LHCN-M2 (cell line): ENCODE results near the gene SIRT5. TPM values are rescaled to one million over a fixed set of nuclear protein-coding genes. Genes with fewer than 3 reads are reported as not detected.

Source experiments
- DNase-seq: peaks from one replicate; pipeline ENCODE4 v3.0.0-alpha.2; 2012; ENCODE audit warnings: low read depth
- total RNA-seq: library from RNA; depleted of rRNA; stranded (reverse); fragments of >200 nt; gene quantifications from 2 replicates; pipeline ENCODE4 v1.2.3, GENCODE V29; 2014

The SIRT5 gene
- total RNA-seq, 1 experiment from 2014 or later, result 4.9 TPM

- DNase-seq, result peak; percentile 10
These were observed 20.8 kb upstream of the SIRT5 start for GRCh38 chr6:13553646-13554045.

GRCh38 chr6:13554929-13555333, 19.5 kb upstream of the SIRT5 start:
- peak; percentile 77 for DNase-seq

GRCh38 chr6:13557841-13558240, 16.6 kb upstream of the SIRT5 start:
- DNase-seq, result no peak

GRCh38 chr6:13558718-13559117, 15.7 kb upstream of the SIRT5 start:
- DNase-seq, result no peak

GRCh38 chr6:13559251-13559650, 15.2 kb upstream of the SIRT5 start:
- DNase-seq, result no peak

- DNase-seq, result no peak
These were observed 14.3 kb upstream of the SIRT5 start for GRCh38 chr6:13559968-13560650.

GRCh38 chr6:13560651-13561044, 13.8 kb upstream of the SIRT5 start:
- no peak for DNase-seq

GRCh38 chr6:13561624-13562267, 12.7 kb upstream of the SIRT5 start:
- DNase-seq, result no peak

- no peak for DNase-seq
These were observed 11.4 kb upstream of the SIRT5 start for GRCh38 chr6:13563009-13563408.

GRCh38 chr6:13565921-13566320, 8.5 kb upstream of the SIRT5 start:
- no peak for DNase-seq

GRCh38 chr6:13566500-13566899, 7.9 kb upstream of the SIRT5 start:
- no peak for DNase-seq

- no peak for DNase-seq
These were observed 5.4 kb upstream of the SIRT5 start for GRCh38 chr6:13568970-13569369.

GRCh38 chr6:13572240-13572639, 2.2 kb upstream of the SIRT5 start:
- no peak for DNase-seq

- no peak for DNase-seq
These were observed 1.3 kb upstream of the SIRT5 start for GRCh38 chr6:13572951-13573654.

GRCh38 chr6:13573669-13574110, 711 bp upstream of the SIRT5 start:
- peak; percentile 41 for DNase-seq

GRCh38 chr6:13574149-13574570, 241 bp upstream of the SIRT5 start:
- DNase-seq, result peak; percentile 90

GRCh38 chr6:13575377-13575775, 975 bp downstream of the SIRT5 start:
- no peak for DNase-seq

- DNase-seq, result no peak
These were observed 1.6 kb downstream of the SIRT5 start for GRCh38 chr6:13576017-13576416.

- DNase-seq, result no peak
These were observed 3.5 kb downstream of the SIRT5 start for GRCh38 chr6:13577926-13578325.

- DNase-seq, result no peak
These were observed 5.5 kb downstream of the SIRT5 start for GRCh38 chr6:13579911-13580310.

- no peak for DNase-seq
These were observed 7.4 kb downstream of the SIRT5 start for GRCh38 chr6:13581700-13582229.
